HepG2 (cell line): ENCODE data around the gene MT1F. TPM values are rescaled to one million over a fixed set of nuclear protein-coding genes. Genes with fewer than 3 reads are reported as not detected.
A peak's percentile ranks its signal among the peaks of the same experiment; 100 is the strongest.

Experiments used
- AGO1 ChIP-seq: fragments of 200-400 bp; formaldehyde crosslinking; IDR thresholded peaks from 2 replicates; pipeline ENCODE4 v1.6.1; 2017; ENCODE audit warnings: mild to moderate bottlenecking, low read depth, low read length, moderate library complexity; ENCODE audit not compliant: poor library complexity, severe bottlenecking
- BORCS8-MEF2B ChIP-seq: sonication (generic); formaldehyde crosslinking; IDR thresholded peaks from 2 replicates; pipeline ENCODE4 v1.8.0; 2022; ENCODE audit warnings: mild to moderate bottlenecking, missing genetic modification reagents
- FOSL2 ChIP-seq: sonication (generic); formaldehyde crosslinking; IDR thresholded peaks from 2 replicates; pipeline ENCODE4 v1.4.0; 2020; ENCODE audit warnings: missing genetic modification reagents
- HNRNPL ChIP-seq: fragments of 200-400 bp; formaldehyde crosslinking; IDR thresholded peaks from 2 replicates; pipeline ENCODE4 v1.6.1; 2017; ENCODE audit warnings: mild to moderate bottlenecking, low read depth, low read length
- KDM3A ChIP-seq: IDR thresholded peaks from 2 replicates; pipeline ENCODE4 v1.6.1; 2018; ENCODE audit warnings: low read depth, missing compliant biosample characterization
- MXD4 ChIP-seq: IDR thresholded peaks from 2 replicates; pipeline ENCODE4 v1.6.1; 2016; ENCODE audit warnings: mild to moderate bottlenecking, missing biosample characterization, missing genetic modification reagents
- PRPF4 ChIP-seq: fragments of 200-400 bp; formaldehyde crosslinking; IDR thresholded peaks from 2 replicates; pipeline ENCODE4 v1.6.1; 2016; ENCODE audit warnings: low read length, low read depth; ENCODE audit not compliant: poor library complexity, severe bottlenecking
- RARA ChIP-seq: IDR thresholded peaks from 2 replicates; pipeline ENCODE4 v1.6.1; 2016; ENCODE audit warnings: missing genetic modification reagents, missing compliant biosample characterization
- RFXANK ChIP-seq: IDR thresholded peaks from 2 replicates; pipeline ENCODE4 v1.6.1; 2016
- SIN3B ChIP-seq: fragments of 150-350 bp; IDR thresholded peaks from 2 replicates; pipeline ENCODE4 v1.6.1; 2014; ENCODE audit warnings: low read length
- SP2 ChIP-seq: sonication (generic); formaldehyde crosslinking; IDR thresholded peaks from 2 replicates; pipeline ENCODE4 v1.5.1; 2020; ENCODE audit warnings: mild to moderate bottlenecking, missing genetic modification reagents
- SRSF1 ChIP-seq: fragments of 200-400 bp; formaldehyde crosslinking; optimal IDR thresholded peaks from 2 replicates; pipeline ENCODE3; 2017; ENCODE audit warnings: mild to moderate bottlenecking, low read depth, low read length, moderate library complexity
- YEATS4 ChIP-seq: sonication (generic); formaldehyde crosslinking; IDR thresholded peaks from 2 replicates; pipeline ENCODE4 v1.4.0; 2020; ENCODE audit warnings: missing genetic modification reagents, borderline replicate concordance
- ZBTB7A ChIP-seq: sonication (generic); formaldehyde crosslinking; IDR thresholded peaks from 2 replicates; pipeline ENCODE4 v1.8.0; 2022; ENCODE audit warnings: mild to moderate bottlenecking, missing genetic modification reagents
- ZFP36 ChIP-seq: fragments of 150-350 bp; IDR thresholded peaks from 2 replicates; pipeline ENCODE4 v1.6.1; 2018; ENCODE audit warnings: borderline replicate concordance, low read length, low read depth; ENCODE audit not compliant: partially characterized antibody
- ZNF264 ChIP-seq: sonication (generic); formaldehyde crosslinking; IDR thresholded peaks from 2 replicates; pipeline ENCODE4 v1.4.0; 2020; ENCODE audit warnings: missing genetic modification reagents
- ZNF317 ChIP-seq: sonication (generic); formaldehyde crosslinking; IDR thresholded peaks from 2 replicates; pipeline ENCODE4 v1.5.0; 2020; ENCODE audit warnings: mild to moderate bottlenecking, missing genetic modification reagents
- ZNF350 ChIP-seq: sonication (generic); formaldehyde crosslinking; IDR thresholded peaks from 2 replicates; pipeline ENCODE4 v1.4.0; 2020; ENCODE audit warnings: mild to moderate bottlenecking, low read depth, missing genetic modification reagents, borderline replicate concordance
- ZNF510 ChIP-seq: sonication (generic); formaldehyde crosslinking; IDR thresholded peaks from 2 replicates; pipeline ENCODE4 v1.4.0; 2020; ENCODE audit warnings: low read depth, mild to moderate bottlenecking, missing genetic modification reagents
- ZNF713 ChIP-seq: sonication (generic); formaldehyde crosslinking; IDR thresholded peaks from 2 replicates; pipeline ENCODE4 v1.4.0; 2020; ENCODE audit warnings: mild to moderate bottlenecking, missing genetic modification reagents
- ZNF850 ChIP-seq: sonication (generic); formaldehyde crosslinking; conservative IDR thresholded peaks from 2 replicates; pipeline ENCODE4 v1.9.0; 2021; ENCODE audit warnings: mild to moderate bottlenecking, missing genetic modification reagents
- polyA plus RNA-seq, 8 experiments: library from polyadenylated mRNA; depleted of rRNA in 3 of 8; stranded (reverse) in 7 of 8; unstranded in 1 of 8; fragments of >200 nt; fragmentation: Illumina TruSeq in 4 of 8; extraction: Trizol in 4 of 8; gene quantifications; 2 replicates each; pipeline versions ENCODE4 v1.2.1 to v1.2.3, GENCODE V29; 2011 to 2016; ENCODE audit warnings: low read depth in 4 of 8, missing spikeins in 1 of 8, mixed read lengths in 1 of 8; ENCODE audit not compliant: insufficient read depth in 1 of 8
- total RNA-seq, 5 experiments: library from RNA; depleted of rRNA; stranded (reverse); fragments of >200 nt; fragmentation: Illumina TruSeq; extraction: Trizol; gene quantifications; 2 replicates each; pipeline ENCODE4 v1.2.3, GENCODE V29; 2016; ENCODE audit warnings: low read depth in 1 of 5
- TF ChIP-seq, protein P1 (sequence below): sonication (generic); formaldehyde crosslinking; IDR thresholded peaks from 2 replicates; pipeline ENCODE4 v1.9.0; 2021; ENCODE audit warnings: missing genetic modification reagents, borderline replicate concordance
- TF ChIP-seq, protein P2 (sequence below): sonication (generic); formaldehyde crosslinking; IDR thresholded peaks from 2 replicates; pipeline ENCODE4 v1.5.0; 2020; ENCODE audit warnings: missing genetic modification reagents
- TF ChIP-seq, protein P3 (sequence below): sonication (generic); formaldehyde crosslinking; IDR thresholded peaks from 2 replicates; pipeline ENCODE4 v1.8.0; 2022; ENCODE audit warnings: mild to moderate bottlenecking, missing genetic modification reagents, borderline replicate concordance
- TF ChIP-seq, protein P4 (sequence below): sonication (generic); formaldehyde crosslinking; IDR thresholded peaks from 2 replicates; pipeline ENCODE4 v1.4.0; 2020; ENCODE audit warnings: missing genetic modification reagents

Gene MT1F
- total and polyA plus RNA-seq, 2 of the 13 experiments (the other 11 are each of a cell fraction or from before 2014, with no cell fraction given) = 1.9 to 169 TPM

DNA sequence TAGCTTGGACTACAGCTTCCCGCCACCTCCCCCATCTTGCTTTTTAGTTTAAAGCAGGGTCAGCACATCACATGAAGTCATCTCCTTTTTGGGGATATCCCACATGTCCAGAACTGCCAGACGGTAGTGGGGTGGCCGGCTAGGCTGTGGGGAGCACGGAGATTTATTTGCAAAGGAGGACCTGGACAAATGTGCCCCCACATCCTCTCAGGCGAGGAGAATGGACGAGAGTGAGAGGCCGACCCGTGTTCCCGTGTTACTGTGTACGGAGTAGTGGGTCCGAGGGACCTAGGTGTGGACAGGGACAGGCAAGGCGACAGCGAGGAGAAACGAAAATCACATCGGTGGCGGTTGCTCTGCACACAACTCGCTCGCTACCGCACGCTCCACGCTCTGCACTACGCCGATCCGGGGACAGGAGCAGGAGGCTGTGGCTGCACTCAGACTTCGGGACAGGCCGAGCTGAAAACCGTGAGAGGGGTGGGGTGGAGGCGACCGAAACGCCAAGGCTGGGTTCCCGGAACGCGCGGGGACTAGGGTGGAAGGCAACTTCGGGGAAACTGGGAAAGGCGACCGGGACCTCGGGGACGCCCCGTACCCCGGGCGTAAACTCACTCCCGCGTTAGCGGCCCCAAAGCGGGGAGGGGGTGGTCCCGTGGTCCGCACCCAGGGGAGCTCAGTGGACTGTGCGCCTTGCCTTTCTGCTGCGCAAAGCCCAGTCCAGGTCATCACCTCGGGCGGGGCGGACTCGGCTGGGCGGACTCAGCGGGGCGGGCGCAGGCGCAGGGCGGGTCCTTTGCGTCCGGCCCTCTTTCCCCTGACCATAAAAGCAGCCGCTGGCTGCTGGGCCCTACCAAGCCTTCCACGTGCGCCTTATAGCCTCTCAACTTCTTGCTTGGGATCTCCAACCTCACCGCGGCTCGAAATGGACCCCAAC is 19.7 kb upstream of the MT1F start, which contains the start of gene MT1A (continued):
- TF ChIP-seq MXD4 (CRISPR knock-in tag) (no peak), ZNF510 (no peak), ZNF850 (CRISPR knock-in tag) (no peak), SIN3B (no peak), BORCS8-MEF2B (CRISPR knock-in tag) (no peak), YEATS4 (no peak), FOSL2 (CRISPR knock-in tag) (0 out of 2 replicates have a peak, but pooled peaks have one; percentile 17), ZBTB7A (CRISPR knock-in tag) (no peak), ZNF264 (CRISPR knock-in tag) (no peak), SP2 (CRISPR knock-in tag) (no peak), ZNF713 (no peak), KDM3A (CRISPR knock-in tag) (no peak; the same call in 1 of the 2 replicates), ZFP36 (no peak), RARA (CRISPR knock-in tag) (peak; percentile 34; the same call in 1 of the 2 replicates), PRPF4 (no peak), HNRNPL (no peak), ZNF317 (CRISPR knock-in tag) (no peak), AGO1 (no peak), ZNF350 (CRISPR knock-in tag) (no peak), RFXANK (CRISPR knock-in tag) (no peak), SRSF1 (no peak)
- TF ChIP-seq, protein P1, sequence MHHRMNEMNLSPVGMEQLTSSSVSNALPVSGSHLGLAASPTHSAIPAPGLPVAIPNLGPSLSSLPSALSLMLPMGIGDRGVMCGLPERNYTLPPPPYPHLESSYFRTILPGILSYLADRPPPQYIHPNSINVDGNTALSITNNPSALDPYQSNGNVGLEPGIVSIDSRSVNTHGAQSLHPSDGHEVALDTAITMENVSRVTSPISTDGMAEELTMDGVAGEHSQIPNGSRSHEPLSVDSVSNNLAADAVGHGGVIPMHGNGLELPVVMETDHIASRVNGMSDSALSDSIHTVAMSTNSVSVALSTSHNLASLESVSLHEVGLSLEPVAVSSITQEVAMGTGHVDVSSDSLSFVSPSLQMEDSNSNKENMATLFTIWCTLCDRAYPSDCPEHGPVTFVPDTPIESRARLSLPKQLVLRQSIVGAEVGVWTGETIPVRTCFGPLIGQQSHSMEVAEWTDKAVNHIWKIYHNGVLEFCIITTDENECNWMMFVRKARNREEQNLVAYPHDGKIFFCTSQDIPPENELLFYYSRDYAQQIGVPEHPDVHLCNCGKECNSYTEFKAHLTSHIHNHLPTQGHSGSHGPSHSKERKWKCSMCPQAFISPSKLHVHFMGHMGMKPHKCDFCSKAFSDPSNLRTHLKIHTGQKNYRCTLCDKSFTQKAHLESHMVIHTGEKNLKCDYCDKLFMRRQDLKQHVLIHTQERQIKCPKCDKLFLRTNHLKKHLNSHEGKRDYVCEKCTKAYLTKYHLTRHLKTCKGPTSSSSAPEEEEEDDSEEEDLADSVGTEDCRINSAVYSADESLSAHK = no peak
- TF ChIP-seq, protein P2, sequence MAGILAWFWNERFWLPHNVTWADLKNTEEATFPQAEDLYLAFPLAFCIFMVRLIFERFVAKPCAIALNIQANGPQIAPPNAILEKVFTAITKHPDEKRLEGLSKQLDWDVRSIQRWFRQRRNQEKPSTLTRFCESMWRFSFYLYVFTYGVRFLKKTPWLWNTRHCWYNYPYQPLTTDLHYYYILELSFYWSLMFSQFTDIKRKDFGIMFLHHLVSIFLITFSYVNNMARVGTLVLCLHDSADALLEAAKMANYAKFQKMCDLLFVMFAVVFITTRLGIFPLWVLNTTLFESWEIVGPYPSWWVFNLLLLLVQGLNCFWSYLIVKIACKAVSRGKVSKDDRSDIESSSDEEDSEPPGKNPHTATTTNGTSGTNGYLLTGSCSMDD = no peak
- TF ChIP-seq, protein P3, sequence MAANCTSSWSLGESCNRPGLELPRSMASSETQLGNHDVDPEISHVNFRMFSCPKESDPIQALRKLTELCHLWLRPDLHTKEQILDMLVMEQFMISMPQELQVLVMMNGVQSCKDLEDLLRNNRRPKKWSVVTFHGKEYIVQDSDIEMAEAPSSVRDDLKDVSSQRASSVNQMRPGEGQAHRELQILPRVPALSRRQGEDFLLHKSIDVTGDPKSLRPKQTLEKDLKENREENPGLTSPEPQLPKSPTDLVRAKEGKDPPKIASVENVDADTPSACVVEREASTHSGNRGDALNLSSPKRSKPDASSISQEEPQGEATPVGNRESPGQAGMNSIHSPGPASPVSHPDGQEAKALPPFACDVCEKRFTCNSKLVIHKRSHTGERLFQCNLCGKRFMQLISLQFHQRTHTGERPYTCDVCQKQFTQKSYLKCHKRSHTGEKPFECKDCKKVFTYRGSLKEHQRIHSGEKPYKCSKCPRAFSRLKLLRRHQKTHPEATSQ (CRISPR knock-in tag) = no peak
- TF ChIP-seq, protein P4, sequence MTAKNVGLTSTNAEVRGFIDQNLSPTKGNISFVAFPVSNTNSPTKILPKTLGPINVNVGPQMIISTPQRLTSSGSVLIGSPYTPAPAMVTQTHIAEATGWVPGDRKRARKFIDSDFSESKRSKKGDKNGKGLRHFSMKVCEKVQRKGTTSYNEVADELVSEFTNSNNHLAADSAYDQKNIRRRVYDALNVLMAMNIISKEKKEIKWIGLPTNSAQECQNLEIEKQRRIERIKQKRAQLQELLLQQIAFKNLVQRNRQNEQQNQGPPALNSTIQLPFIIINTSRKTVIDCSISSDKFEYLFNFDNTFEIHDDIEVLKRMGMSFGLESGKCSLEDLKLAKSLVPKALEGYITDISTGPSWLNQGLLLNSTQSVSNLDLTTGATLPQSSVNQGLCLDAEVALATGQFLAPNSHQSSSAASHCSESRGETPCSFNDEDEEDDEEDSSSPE (CRISPR knock-in tag) = no peak
